Uterus (tissue), 4 donors: ENCODE measurements around the gene TOR3A. TPM values are rescaled to one million over a fixed set of nuclear protein-coding genes. Genes with fewer than 3 reads are reported as not detected.

ENCODE experiments used
- DNase-seq, 2 donors: peaks; one replicate each; pipeline ENCODE4 v3.0.0-alpha.2; 2019 to 2020
- H3K27ac ChIP-seq, 2 donors: fragments of 200-600 bp; sonication (generic); 1 replicate in 1 of 2; 2 replicates in 1 of 2; pipeline ENCODE4 v1.5.1; 2016 to 2018
- H3K27me3 ChIP-seq, 2 donors: fragments of 200-600 bp; sonication (generic); one replicate each; pipeline ENCODE4 v1.5.1; 2018 to 2019; ENCODE audit warnings: control low read depth in 1 of 2
- H3K36me3 ChIP-seq, 2 donors: fragments of 200-600 bp; sonication (generic); one replicate each; pipeline ENCODE4 v1.5.1; 2019; ENCODE audit warnings: control low read depth in 1 of 2
- H3K4me1 ChIP-seq, 2 donors: fragments of 200-600 bp; sonication (generic); one replicate each; pipeline ENCODE4 v1.5.1; 2018 to 2019; ENCODE audit warnings: control low read depth in 1 of 2
- H3K4me3 ChIP-seq, 2 donors: fragments of 200-600 bp; sonication (generic); 1 replicate in 1 of 2; 2 replicates in 1 of 2; pipeline ENCODE4 v1.5.1; 2018 to 2019; ENCODE audit warnings: mild to moderate bottlenecking in 1 of 2
- H3K9me3 ChIP-seq, 2 donors: fragments of 200-600 bp; sonication (generic); one replicate each; pipeline ENCODE4 v1.5.1; 2019; ENCODE audit warnings: control low read depth in 1 of 2
- POLR2A ChIP-seq, 2 donors: fragments of 450-650 bp; IDR thresholded peaks; one replicate each; pipeline ENCODE4 v1.6.1; 2016; ENCODE audit warnings: antibody characterized with exemption in 2 of 2, mild to moderate bottlenecking in 1 of 2, moderate library complexity in 1 of 2
- intact Hi-C: fragments of 100-400 bp; cut with DNase I; formaldehyde crosslinking; loops from one replicate; pipeline ENCODE4 v1.15.1; 2023; ENCODE audit warnings: low total_unique reads
- total RNA-seq, 4 donors: library from RNA; depleted of rRNA in 3 of 4; stranded (reverse); fragments of >200 nt in 3 of 4; gene quantifications; one replicate each; pipeline versions ENCODE4 v1.1.0 to v1.2.4, GENCODE V29; 2014 to 2023
- TF ChIP-seq, protein P1 (sequence below), 4 experiments: fragments of 200-600 bp in 2 of 4; fragments of 450-650 bp in 2 of 4; sonication (generic) in 2 of 4; IDR thresholded peaks; one replicate each; pipeline ENCODE4 v1.5.1; 2016 to 2019; ENCODE audit warnings: antibody characterized with exemption in 4 of 4, mild to moderate bottlenecking in 2 of 4, moderate library complexity in 1 of 4
- donor health status: DM: yes; HTN: yes; CAD: no.

TOR3A gene
- total RNA-seq, 4 donors from 2014 or later: 5.9 to 43.3 (median 13.7) TPM

DNA sequence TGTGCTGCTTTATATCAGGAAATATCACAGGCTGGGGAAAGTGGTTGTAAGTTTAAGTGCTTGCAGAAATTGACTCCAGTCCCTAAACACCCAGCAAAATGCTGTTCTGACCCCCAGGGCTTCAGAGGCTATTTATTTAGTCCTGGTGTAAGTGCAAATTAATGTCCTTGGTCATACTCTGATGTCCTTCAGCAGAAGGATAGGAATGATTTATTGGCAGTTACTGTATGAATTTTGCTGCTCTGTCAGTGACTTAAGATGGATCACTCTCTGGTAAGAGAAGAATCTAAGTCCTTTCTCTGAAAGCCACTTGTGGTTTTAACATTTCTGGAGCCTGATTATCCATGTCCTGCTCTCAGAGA lies 34.3 kb upstream of the TOR3A start:
- H3K9me3 ChIP-seq: no peaks in the 10 kb centered on the region
- TF ChIP-seq, protein P1, sequence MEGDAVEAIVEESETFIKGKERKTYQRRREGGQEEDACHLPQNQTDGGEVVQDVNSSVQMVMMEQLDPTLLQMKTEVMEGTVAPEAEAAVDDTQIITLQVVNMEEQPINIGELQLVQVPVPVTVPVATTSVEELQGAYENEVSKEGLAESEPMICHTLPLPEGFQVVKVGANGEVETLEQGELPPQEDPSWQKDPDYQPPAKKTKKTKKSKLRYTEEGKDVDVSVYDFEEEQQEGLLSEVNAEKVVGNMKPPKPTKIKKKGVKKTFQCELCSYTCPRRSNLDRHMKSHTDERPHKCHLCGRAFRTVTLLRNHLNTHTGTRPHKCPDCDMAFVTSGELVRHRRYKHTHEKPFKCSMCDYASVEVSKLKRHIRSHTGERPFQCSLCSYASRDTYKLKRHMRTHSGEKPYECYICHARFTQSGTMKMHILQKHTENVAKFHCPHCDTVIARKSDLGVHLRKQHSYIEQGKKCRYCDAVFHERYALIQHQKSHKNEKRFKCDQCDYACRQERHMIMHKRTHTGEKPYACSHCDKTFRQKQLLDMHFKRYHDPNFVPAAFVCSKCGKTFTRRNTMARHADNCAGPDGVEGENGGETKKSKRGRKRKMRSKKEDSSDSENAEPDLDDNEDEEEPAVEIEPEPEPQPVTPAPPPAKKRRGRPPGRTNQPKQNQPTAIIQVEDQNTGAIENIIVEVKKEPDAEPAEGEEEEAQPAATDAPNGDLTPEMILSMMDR (IDR thresholded peaks at IDR 0.05): no peak
- TF ChIP-seq POLR2A (IDR thresholded peaks at IDR 0.05): no peak
- H3K27ac ChIP-seq: no peak overlapping the region
- intact Hi-C loops: no loop called here
- H3K36me3 ChIP-seq: no peaks in the 10 kb centered on the region
- no peak overlapping the region for H3K4me3 ChIP-seq
- no peaks in the 10 kb centered on the region for H3K27me3 ChIP-seq
- H3K4me1 ChIP-seq: no peaks in the 10 kb centered on the region
- no peak for DNase-seq

GRCh38 chr1:179048339-179049124 lies 33.3 kb upstream of the TOR3A start:
- Histone ChIP-seq H3K9me3 (no peaks in the 10 kb centered on the region), H3K27me3 (no peaks in the 10 kb centered on the region), H3K4me1 (no peaks in the 10 kb centered on the region), H3K27ac (no peak overlapping the region), H3K36me3 (no peaks in the 10 kb centered on the region), H3K4me3 (no peak overlapping the region)
- TF ChIP-seq, protein P1 (IDR thresholded peaks at IDR 0.05): no peak
- TF ChIP-seq POLR2A (IDR thresholded peaks at IDR 0.05): no peak
- intact Hi-C loops: no loop called here
- no peak for DNase-seq

DNA sequence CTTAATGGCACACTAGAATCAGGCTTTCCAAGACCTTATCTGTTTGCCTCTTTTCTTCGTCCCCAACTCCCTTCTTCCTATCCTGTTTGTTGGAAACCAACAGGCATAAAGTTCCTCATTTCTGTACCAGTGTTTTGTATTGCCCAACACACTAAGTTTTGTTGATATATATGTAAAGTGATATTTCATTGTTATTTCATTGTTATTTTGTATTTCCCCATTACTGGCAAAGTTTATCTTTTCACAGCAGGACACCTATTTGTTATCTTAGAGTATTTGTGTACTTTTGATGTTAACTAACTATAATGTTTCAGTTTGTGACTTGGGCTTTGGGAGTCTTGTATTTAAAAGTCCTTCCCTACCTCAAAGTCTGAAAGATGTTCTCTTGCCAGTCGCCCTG lies 29.1 kb upstream of the TOR3A start:
- Histone ChIP-seq H3K4me1 (no peaks in the 10 kb centered on the region), H3K4me3 (no peak overlapping the region), H3K9me3 (no peaks in the 10 kb centered on the region), H3K27me3 (no peaks in the 10 kb centered on the region), H3K36me3 (no peaks in the 10 kb centered on the region), H3K27ac (no peak overlapping the region)
- no peak for DNase-seq
- intact Hi-C loops: no loop called here
- TF ChIP-seq POLR2A (IDR thresholded peaks at IDR 0.05): no peak
- TF ChIP-seq, protein P1 (IDR thresholded peaks at IDR 0.05): no peak

DNA sequence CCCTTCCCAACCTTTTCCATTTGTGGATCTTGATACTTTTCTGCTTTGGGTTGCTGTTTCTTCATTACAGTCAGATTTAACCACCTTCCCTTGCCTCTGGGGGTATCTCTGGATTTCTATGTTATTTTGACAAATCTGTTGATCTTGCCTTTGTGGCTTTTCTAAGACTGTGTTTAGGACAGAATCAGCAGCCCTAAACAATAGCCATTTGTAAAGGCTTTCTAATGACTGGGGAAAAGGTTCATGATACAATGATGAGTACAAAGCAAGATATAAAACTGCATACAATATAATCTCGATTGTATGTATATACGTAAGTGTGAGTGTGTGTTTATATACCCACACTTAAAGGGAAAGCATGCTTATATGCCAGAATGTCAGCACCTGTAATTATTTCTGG lies 28.4 kb upstream of the TOR3A start:
- TF ChIP-seq, protein P1 (IDR thresholded peaks at IDR 0.05): no peak
- no peak for TF ChIP-seq POLR2A (IDR thresholded peaks at IDR 0.05)
- no peaks in the 10 kb centered on the region for H3K36me3 ChIP-seq
- intact Hi-C loops: no loop called here
- no peak overlapping the region for H3K4me3 ChIP-seq
- H3K4me1 ChIP-seq: no peaks in the 10 kb centered on the region
- DNase-seq: no peak
- H3K9me3 ChIP-seq: no peaks in the 10 kb centered on the region
- no peaks in the 10 kb centered on the region for H3K27me3 ChIP-seq
- no peak overlapping the region for H3K27ac ChIP-seq

DNA sequence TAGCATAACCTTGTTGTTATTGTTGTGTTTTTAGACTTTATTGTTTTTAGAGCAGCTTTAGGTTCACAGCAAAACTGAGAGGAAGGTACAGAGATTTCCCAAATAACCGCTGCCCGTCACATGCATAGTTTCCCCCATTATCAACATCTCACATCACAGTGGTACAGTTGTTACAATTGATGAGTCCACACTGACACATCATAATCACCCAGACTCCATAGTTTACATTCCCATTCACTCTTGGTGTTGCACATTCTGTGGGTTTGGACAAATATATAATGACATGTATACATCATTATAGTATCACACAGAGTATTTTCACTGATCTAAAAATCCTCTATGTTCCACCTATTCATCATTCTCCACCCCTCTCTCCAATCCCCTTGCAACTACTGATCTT lies 25.9 kb upstream of the TOR3A start:
- Histone ChIP-seq H3K4me3 (no peak overlapping the region), H3K27ac (no peak overlapping the region), H3K27me3 (no peaks in the 10 kb centered on the region), H3K9me3 (no peaks in the 10 kb centered on the region), H3K36me3 (no peaks in the 10 kb centered on the region), H3K4me1 (no peaks in the 10 kb centered on the region)
- TF ChIP-seq, protein P1 (IDR thresholded peaks at IDR 0.05): no peak
- TF ChIP-seq POLR2A (IDR thresholded peaks at IDR 0.05): no peak
- intact Hi-C loops: no loop called here
- no peak for DNase-seq
